DMS 273 treated with DMSO at 0.1 percent for 48 hours (cell line): ENCODE data around the gene SMOC1.

ENCODE experiments used
- DNase-seq: peaks from one replicate; lab custom pipeline; 2025; lab: John Stamatoyannopoulos, UW

SMOC1 gene

DNA sequence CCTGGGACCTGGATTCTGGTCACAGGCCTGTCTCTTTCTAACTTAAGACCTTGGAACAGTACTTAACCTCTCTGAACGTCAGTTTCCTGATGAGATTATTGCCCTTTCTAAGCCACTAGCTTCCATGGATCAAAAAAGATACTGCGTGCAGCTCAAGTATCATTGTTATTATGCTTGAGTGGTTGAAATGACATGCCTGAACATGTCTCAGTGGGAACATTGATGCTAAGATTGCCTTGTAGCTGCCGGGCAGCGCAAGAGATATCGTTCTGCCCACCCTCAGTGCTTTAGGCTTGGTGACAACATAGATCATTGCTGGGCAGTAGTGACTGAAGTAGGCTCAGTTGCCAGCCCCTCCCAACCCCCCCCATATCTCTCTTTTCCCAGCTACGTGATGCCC, 131.9 kb downstream of the SMOC1 start:
- no peak for DNase-seq

DNA sequence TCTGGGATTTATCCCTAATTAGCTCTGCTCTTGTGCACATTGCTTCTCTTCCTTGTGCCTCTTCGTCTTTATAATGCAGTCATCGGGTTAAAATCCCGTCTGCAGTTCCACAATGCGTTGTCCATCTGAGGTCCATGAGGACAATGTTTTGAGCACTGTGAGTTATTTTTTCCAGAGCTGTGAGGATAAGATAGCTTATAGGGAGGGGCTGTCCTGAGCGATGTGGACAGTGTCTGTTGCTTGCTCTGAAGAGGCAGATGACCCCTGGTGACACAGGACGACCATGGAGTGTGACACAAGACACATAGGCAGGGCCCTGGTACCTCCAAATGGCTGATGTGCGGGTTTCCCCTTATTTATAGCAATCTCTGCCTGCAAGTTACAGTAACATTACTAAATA, 132.5 kb downstream of the SMOC1 start:
- no peak for DNase-seq

DNA sequence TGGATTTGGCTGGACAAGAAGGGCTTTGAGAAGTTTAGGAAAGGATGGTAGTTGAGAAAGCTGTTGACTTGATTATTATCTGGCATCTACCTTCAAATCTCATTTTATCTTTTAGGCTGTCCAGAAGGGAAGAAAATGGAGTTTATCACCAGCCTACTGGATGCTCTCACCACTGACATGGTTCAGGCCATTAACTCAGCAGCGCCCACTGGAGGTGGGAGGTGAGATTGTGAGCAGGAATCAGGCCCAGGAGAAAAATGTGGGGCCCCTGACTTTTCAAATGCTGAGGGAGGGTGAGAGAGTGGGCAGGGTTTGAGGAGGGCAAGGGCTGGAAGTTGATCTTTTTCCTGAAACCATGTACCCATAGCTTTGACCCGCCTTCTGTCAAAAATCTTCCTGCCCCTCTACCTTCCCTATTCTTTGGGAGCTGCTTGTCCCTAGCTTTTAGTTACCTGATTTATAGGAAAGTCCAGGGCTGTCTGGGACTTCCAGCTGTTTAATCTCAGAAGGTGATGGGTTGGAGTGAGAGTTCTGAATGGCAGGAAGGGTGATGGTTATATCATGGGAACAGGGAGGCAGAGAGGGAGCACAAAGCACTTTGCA, 134.2 kb downstream of the SMOC1 start:
- no peak for DNase-seq

DNA sequence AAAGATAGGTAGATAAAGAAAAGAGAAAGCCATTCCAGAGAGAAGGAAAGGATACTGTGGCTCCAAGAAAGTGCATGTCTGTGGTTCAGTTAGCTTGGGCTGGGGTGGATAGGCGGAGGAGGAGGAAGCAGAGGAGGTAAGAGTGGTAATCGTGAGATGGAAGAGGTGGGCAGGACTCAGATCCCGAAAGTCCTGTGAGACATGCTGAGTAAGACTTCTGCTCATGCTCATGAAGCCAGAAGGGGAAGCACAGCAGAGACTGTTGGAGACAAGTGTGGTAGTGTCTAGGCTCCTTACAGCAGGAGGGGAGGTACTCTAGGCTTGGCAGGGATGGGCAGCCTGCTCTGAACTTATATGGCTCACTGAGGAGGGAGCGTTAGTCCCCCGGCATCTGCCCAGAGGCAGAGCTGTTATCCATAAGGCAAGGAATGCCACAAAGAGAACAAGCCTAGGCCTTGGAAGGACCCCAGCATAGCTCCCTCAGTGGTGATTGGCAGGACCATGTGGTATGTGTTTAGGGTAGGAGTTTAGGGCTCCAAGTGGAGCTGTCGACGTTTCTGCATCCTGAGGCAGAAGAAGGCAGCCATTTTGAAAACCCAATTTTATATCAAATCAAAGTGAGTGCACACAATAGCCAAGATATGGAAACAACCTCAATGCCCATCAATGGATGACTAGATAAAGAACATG, 135.3 kb downstream of the SMOC1 start:
- DNase-seq: no peak

DNA sequence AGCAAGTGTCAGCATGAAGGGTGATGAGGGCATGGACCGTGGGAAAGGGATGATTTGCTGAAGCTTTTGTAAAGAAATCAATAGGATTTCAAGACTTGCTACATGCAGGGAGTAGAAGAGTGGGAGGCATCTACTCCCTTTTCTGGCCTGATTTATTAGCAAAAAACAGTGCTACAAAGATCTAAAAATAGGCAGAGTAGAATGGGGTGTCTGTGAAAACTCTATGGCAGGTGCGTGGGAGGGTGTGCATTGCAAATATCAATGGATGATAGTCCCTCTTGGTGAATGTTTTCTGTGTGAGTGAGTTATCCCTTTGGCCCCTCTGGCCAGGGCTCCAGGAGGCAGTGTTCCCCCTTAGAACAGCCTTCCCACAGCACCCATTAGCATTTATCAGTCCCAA, 139.0 kb downstream of the SMOC1 start:
- no peak for DNase-seq

DNA sequence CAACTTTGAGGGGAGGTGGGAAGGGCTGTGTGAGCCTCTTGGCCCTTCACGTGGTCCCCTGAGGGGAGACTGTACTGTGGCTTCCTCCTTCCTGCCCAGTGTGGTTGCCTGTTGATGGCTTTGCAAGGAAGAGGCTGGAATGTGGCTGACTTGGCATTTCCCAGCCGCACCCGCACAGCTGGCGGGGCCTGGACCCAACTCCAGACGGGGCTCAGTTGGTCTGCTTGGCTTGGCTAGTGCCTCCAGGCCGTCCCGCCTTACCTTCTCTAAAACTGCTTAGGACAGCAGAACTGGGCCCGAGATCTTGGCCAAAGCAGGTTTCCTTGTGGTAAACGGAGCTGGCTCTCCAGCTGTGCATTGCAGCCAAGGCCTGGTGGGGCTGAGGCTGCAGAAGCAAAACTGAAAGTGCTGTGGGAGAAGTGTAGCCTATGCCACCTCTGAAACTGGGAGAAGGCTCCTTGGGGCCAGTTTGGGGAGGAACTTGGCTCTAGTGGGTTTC, 139.5 kb downstream of the SMOC1 start:
- no peak for DNase-seq

DNA sequence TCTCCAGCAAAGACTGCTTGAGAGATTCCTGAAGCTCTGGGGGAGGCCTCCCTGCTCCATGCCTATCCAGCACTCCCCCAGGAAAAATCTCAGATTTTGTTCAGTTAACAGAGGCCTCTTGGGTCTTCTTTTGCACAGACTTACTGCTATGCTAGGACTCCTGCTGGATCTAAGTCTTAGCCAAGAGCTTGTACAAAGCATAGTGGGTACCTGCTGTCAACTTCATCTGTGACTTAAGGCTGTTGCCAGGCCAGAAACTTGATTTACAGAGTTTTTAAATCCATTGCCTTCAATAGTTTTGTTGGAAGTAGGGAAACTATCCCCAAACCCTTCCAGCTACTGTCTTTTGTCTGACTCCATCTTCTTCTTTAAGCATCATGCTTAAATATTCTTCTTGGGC, 140.5 kb downstream of the SMOC1 start:
- no peak for DNase-seq

DNA sequence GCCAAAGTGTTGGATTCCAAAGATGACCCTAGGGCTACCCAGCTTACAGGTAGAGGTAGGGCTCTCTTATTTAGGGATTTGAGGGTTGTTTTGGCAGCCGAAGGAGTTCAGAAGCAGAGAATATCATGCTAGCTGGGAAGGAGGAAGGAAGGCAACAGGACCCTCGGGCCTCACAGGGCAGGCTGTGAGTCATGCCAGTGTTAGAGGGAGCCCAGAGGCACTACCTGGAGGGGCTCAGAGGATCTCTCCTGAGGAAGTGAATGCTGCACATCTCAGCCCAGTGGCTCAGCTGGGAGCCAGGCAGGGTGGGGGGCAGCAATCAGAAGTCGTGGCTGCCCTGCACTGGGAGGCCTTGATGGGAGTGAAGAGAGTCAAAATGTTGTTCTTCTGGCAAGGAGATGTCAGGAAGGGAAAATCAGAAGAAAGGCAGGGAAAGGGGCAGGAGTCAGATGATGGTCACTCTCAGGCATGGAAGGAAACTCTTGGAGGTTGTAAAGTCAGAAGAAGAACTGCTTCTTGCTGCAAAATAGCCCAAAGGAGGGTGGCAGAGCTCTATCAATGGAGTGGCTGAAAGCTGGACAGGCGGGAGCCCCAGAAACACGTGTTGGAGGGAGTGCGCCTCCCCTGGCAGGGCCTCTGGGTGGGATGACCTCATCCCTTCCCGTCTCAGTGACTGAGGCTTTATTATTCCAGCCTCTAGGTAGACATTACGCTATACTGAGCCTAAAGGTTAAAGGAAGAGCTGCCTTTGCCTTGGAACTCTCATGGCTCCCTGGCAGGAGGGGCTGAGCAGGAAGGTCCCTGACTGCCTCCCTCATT, 141.3 kb downstream of the SMOC1 start:
- no peak for DNase-seq

DNA sequence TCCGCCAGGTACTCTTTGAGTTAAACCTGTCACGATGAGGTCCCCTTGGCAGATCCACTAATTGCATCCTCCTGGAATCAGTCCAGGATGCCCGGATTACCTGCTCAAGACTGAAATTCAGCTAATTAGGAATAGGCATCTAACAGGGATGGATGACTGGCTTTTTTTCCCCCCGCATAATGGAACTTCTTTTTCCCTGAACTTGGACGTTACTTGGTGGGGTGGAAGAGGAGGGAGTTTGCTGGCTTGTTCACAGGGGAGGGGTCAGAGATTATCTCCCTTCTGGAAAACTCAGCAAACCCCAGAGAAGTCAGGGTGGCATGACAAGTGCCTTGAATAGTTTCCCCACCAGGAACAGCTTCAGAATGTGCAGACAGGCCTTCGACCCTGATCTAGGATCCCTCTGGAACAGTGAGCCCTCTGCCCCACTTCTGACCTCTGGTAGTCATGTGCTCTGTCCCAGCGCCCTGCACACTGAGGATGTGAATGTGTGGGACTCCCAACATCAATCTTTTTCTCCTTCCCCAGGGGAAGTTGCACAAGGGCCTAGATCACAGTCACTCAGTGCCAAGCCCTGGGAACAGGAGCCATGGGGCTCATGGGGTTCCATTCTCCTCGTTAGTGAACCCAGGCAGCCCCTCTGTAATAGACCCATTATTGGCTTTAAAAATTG, 142.5 kb downstream of the SMOC1 start:
- DNase-seq: no peak

DNA sequence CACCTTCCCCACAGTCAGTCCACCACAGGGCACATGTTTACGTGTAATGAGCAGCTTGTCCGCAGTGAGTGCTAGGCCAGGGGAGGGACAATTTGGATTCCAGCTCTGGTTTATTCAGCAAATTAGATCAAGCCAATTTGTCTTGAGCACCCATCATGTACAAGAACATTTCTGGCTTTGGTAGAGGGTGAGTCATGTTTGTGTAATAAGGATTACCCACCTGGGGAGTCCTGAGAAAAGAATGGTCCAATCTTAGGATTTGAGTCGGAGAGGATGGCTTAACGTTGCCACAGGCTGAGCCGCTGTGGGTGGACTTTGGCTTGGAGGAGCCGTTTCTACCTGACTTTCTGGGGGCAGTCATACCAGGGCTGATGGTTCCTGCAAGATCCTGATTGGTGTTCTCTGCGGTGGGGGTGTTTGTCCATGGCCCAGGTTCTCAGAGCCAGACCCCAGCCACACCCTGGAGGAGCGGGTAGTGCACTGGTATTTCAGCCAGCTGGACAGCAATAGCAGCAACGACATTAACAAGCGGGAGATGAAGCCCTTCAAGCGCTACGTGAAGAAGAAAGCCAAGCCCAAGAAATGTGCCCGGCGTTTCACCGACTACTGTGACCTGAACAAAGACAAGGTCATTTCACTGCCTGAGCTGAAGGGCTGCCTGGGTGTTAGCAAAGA, 143.7 kb downstream of the SMOC1 start:
- no peak for DNase-seq

DNA sequence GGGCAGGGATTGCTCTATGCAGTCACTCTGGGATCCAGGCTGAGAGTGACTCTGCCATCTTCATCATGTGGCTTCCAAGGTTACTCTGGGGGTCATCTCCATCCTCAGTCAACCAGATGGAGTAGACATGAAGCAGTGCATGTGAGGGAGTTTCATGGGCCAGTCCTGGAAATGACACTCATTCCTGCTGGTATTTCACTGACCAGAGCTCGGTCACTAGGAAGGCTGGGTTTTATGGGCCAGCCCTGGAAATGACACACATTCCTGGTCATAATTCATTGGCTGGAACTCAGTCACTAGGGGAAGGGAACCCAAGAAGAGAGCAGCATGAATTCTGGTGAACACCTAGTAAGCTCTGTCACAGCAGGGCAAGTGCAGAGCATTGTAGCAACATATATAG, 144.7 kb downstream of the SMOC1 start:
- DNase-seq: no peak

DNA sequence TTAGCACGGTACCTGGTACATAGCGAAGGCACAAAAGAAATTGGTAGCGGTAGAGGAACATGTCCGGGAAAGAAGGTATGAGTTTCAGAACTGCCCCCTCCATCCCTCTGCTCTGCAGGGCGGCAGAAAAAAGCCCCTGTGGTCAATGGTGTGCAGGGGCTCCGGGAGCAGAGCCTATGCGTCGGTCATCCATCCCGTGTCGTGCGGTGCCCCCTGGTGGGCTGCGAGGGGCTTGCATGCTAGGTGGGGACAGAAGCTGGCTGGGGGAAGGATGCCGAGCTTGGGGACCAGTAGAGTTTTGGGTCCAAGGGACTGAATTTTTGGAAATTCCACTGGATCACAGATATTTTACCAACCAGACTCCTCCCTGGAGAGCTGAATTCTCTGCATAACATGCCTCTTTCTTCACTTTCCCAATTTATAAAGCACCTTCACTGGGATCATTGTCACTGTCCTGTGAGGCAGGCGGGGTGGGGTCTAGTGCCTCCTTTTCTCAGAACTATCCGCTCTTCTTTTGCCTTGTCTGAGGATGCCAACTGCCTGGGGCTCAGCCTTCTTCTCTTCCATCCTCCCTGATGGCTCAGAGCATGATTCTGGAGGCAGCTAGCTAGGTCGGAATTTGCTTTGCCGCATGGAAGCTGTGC, 148.7 kb downstream of the SMOC1 start:
- DNase-seq: no peak

DNA sequence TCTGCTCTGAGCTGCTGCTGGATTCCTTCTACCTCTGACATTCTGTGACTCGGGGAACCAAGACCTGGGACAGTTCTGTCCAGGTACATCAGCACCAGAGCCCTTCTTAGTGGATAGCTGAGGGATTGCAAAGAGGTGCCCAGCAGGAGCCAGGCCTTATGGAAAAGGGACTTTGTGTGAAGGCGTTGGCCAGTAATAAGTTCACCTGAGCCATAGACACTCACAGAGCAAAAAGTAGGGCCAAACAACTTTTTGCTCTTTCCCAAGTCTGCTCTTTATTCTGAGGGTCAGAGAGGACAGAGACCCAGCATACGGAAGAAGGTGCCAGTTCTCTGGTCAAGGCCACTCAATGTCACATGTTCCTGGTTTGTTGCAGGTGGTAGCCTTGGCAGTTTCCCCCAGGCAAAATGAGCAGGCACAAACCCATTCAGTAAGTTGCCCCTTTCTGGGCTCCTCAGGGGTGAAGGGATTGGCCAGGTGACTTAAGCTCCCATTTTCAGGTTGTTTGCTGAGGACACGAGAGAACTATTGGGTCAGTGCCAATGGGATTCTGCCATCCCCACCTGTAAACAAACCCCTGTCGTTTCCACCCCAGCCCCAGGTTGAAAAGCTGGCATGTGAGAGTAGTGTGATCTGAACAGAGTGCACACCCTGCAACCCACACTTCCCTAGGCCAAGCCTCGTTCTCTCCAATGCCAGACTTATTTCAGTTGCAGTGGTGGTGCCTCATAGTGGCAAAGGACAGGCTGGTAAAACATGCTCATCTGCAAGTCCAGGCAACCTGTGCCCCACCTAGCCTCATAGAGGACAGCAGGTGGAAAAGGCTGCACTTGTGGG, 150.3 kb downstream of the SMOC1 start:
- DNase-seq: no peak

DNA sequence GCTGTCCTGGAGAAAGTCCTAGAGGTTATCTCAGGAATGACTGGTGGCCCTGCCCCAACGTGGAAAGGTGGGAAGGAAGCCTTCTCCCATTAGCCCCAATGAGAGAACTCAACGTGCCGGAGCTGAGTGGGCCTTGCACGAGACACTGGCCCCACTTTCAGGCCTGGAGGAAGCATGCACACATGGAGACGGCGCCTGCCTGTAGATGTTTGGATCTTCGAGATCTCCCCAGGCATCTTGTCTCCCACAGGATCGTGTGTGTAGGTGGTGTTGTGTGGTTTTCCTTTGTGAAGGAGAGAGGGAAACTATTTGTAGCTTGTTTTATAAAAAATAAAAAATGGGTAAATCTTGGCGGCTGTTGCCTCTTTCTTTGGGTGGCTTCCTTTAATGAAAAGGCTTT, 152.8 kb downstream of the SMOC1 start:
- no peak for DNase-seq

DNA sequence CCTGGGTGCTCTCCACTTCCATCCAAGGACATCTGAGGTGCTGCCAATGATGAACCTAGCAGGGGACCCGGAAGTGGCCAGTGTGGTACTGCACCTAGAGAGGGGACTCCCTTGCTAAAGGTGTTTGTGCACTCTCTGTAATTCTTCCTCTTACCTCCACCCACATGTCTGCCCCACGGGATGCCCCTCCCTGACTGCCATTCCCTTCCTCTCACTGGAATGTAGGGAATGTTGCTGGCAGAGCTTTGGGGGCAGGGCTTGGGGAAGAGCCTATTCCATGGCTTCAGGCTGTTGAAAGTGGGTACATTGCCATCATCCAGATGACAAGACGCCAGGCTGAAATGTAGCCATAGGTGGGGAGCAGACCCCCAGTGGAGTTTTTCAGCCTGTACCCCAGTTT, 153.2 kb downstream of the SMOC1 start:
- no peak for DNase-seq

DNA sequence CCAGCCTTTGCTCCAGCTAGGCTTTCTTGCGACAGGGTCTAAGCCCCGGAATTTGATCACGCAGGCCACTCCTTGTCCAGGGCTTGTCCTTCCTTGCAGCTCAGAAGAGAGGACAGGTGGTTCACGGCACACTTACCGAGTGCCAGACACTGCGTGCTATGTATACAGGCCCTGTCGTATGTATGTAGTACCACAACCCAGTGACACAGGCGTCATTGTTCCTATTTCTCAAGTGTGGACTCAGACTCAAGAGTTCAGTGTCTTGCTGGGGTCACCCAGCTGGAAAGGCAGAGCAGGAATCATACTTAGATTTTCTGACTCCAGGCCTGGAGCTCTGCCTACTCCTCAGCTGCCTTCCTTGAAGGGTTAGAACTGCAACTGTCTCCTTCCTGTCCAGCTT, 153.9 kb downstream of the SMOC1 start:
- DNase-seq: no peak

DNA sequence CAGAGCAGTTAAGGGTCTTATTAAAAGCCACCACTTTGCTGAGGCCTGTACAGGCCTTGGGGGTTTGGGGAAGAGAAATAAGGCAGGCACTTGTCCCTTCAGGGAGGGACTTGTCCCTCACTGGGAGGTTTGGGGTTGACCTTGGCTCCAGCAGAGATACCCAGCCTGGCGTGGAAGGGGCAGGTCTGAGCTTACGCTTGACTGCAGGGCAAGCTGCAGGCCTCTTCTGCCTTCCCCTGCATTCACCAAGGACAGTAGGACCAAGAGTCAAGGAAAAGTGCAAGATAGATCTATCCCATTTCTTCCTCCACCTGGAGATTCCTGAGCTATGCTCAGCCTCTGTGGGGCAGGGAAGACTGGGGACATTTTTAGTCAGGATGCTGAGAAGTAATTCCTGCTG, 154.3 kb downstream of the SMOC1 start:
- DNase-seq: no peak

DNA sequence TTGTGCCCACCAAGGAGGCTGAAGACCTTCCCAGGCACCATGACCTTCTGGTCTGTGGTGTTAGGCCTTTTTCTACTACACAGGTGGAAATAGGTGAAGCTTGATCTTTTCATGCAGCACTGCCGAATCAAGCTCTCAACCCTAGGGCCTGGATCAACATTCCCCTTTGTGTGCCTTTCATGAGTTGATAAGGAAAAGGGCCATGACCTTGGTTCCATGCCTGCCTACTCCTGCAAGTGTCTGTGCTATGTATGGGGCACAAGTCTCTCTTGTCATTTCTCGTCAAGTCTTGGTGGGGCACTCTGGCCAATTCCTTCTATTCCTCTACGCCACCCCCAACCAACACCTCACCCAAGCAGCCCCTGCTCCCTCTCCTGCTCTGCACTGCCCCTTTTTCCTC, 155.0 kb downstream of the SMOC1 start:
- no peak for DNase-seq

DNA sequence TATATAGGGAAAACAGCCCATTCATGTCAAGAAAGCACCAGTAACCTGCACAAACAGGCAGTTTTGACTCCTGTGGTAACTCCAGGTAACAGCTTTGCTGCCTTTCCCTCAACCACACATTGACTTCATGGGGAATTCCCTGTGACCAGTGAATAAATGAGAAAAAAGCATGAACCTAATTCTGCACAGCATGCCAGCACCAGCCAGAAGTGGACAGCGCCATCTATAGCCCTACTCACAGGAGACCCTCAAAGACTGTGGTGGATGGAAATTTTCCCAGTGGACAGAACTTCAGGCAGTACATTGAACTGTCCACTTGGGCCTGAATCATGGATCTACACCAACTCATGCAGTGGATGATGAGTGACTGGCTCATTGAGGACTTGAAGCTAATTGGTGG, 157.4 kb downstream of the SMOC1 start:
- no peak for DNase-seq

DNA sequence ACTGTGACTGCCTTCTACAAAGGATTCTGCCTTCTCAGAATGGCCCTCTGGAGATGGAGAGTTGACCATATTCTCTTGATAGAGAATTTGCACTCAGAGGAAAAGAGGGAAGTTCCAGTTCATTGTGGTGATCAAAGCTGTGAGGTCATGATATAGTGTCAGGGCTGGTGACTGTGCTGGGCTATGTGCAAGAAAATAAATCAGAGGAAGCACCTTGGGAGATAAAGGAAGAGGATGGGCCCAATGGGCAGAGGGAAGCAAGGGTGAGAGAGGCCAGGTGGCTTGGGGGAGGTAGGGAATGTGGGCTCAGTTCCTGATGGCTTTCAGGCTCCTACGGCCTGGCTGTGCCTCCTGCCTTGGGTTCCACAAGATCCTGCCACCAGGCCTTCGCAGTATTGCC, 163.8 kb downstream of the SMOC1 start:
- no peak for DNase-seq

DNA sequence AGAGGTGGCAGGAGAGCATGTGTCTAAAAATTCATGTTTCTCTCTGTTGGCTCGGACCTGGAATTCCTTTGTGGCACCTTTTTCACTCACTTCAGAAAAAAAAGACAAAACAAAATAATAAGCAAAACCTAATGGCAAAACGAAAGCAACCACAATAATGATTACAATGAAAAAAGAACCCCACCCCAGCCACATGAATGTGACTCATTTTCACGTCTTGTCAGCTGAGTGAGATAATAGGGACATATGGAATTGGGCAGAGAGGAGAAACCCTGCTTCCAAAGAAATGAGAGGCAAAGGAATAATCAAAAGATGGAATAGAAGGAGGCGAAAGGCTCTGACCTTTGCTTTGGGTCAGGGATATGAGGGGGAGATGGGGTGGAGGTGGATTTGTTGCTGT, 166.1 kb downstream of the SMOC1 start:
- DNase-seq: no peak
